ENCODE measurements around the gene PHAF1. TPM values are rescaled to one million over a fixed set of nuclear protein-coding genes. Genes with fewer than 3 reads are reported as not detected.

The PHAF1 gene
- polyA plus RNA-seq, 4 donors = 5.9 to 13.6 (median 8.7) TPM

DNA sequence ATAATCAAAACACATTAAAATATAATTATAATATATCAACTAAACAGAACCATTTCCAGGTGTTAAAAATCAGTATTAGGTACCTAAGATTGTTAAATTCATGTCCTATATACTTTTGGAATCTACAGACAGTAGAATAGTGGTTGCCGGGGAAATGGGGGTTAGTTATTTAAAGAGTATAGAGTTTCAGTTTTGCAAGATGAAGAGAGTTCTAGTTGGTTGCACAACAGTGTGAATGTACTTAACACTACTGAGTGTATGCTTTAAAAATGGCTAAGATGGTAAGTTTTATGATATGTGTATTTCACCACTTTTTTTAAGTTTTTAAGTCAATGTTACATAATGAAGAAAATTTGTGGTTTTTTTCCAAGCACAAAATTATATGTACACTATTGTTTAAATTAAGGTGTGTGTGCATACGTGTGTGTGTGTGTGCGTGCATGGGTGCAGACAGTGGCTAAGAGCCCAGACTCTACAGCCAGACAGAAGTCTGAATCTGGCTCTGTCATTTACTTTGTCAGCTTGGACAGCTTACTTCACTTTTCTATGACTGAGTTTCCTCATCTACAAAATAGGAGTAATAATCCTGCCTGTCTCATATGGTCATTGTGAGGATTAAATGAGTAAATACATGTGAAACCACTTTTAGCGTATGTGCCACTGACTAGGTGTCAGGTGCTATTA lies 25.3 kb upstream of the PHAF1 start:
- H3K9me3 ChIP-seq (ENCODE audit: control insufficient read depth in 2 of 2, insufficient read depth in 1 of 2, low read depth in 1 of 2, low read length in 1 of 2) = no peaks in the 10 kb centered on the region
- H3K4me1 ChIP-seq (ENCODE audit: control insufficient read depth in 3 of 3, insufficient read depth in 2 of 3, low read depth in 1 of 3, low read length in 2 of 3) = no peaks in the 10 kb centered on the region
- whole genome bisulfite sequencing, 3 donors = 91 to 94% (median 94%) methylated on average over 4 of the region's 4 CpGs
- H3K36me3 ChIP-seq (ENCODE audit: control insufficient read depth in 3 of 3, insufficient read depth in 2 of 3, low read depth in 1 of 3, low read length in 3 of 3) = peaks cover 0 to 16% (median 0%) of the 10 kb centered on the region in 3 donors
- no peak overlapping the region for H3K4me3 ChIP-seq (ENCODE audit: low read depth in 1 of 3, low read length in 3 of 3)
- no peaks in the 10 kb centered on the region for H3K27me3 ChIP-seq (ENCODE audit: control insufficient read depth in 3 of 3, insufficient read depth in 3 of 3, low read length in 3 of 3)
- no peak for FAIRE-seq
- DNase-seq = no peak
- no peak overlapping the region for H3K27ac ChIP-seq (ENCODE audit: low read depth in 1 of 3, low read length in 2 of 3)

DNA sequence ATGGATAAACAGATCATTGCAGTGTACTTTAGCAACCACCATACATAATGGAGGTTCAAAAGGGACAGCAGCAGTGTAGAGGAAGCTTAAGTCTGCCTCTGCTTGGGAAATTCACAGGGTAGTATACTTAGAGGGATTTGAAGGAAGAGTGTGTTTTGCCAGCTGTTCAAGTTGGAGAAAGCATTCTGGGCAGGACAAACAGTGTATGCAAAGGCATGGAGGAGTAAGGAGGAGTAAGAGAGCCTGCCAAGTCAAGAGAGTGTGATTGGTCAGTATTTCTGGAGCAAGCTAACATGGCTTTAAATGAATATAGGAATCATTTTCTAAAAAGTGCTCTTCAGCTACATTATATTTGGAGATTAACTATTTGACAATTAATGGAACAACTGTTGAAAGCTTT lies 22.9 kb upstream of the PHAF1 start:
- Histone ChIP-seq H3K4me3 (ENCODE audit: low read depth in 1 of 3, low read length in 3 of 3) (no peak overlapping the region), H3K9me3 (ENCODE audit: control insufficient read depth in 2 of 2, insufficient read depth in 1 of 2, low read depth in 1 of 2, low read length in 1 of 2) (no peaks in the 10 kb centered on the region), H3K27ac (ENCODE audit: low read depth in 1 of 3, low read length in 2 of 3) (no peak overlapping the region), H3K36me3 (ENCODE audit: control insufficient read depth in 3 of 3, insufficient read depth in 2 of 3, low read depth in 1 of 3, low read length in 3 of 3) (peaks cover 0 to 17% (median 0%) of the 10 kb centered on the region in 3 donors), H3K4me1 (ENCODE audit: control insufficient read depth in 3 of 3, insufficient read depth in 2 of 3, low read depth in 1 of 3, low read length in 2 of 3) (no peaks in the 10 kb centered on the region), H3K27me3 (ENCODE audit: control insufficient read depth in 3 of 3, insufficient read depth in 3 of 3, low read length in 3 of 3) (no peaks in the 10 kb centered on the region)
- no peak for DNase-seq
- FAIRE-seq = no peak

DNA sequence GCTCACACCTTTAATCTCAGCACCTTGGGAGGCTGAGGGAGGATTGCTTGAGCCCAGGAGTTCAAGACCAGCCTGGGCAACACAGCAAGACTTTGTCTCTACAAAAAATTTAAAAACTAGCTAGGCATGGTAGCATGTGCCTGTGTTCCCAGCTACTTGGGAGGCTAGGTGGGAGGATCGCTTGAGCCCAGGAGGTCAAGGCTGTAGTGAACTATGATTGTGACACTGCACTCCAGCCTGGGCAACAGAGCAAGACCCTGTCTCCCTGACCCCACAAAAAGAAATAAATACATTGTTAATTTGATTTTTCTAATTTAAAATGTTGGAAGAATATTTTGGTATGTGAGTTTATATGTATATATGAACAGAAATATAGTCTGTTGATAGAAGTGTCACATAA lies 22.4 kb upstream of the PHAF1 start:
- Histone ChIP-seq H3K27me3 (ENCODE audit: control insufficient read depth in 3 of 3, insufficient read depth in 3 of 3, low read length in 3 of 3) (no peaks in the 10 kb centered on the region), H3K4me3 (ENCODE audit: low read depth in 1 of 3, low read length in 3 of 3) (no peak overlapping the region), H3K4me1 (ENCODE audit: control insufficient read depth in 3 of 3, insufficient read depth in 2 of 3, low read depth in 1 of 3, low read length in 2 of 3) (no peaks in the 10 kb centered on the region), H3K9me3 (ENCODE audit: control insufficient read depth in 2 of 2, insufficient read depth in 1 of 2, low read depth in 1 of 2, low read length in 1 of 2) (no peaks in the 10 kb centered on the region), H3K27ac (ENCODE audit: low read depth in 1 of 3, low read length in 2 of 3) (no peak overlapping the region), H3K36me3 (ENCODE audit: control insufficient read depth in 3 of 3, insufficient read depth in 2 of 3, low read depth in 1 of 3, low read length in 3 of 3) (peaks cover 0 to 17% (median 0%) of the 10 kb centered on the region in 3 donors)
- 95 to 97% (median 96%) methylated on average over 1 of the region's 1 CpG for WGBS, 3 donors
- FAIRE-seq = no peak
- no peak for DNase-seq

DNA sequence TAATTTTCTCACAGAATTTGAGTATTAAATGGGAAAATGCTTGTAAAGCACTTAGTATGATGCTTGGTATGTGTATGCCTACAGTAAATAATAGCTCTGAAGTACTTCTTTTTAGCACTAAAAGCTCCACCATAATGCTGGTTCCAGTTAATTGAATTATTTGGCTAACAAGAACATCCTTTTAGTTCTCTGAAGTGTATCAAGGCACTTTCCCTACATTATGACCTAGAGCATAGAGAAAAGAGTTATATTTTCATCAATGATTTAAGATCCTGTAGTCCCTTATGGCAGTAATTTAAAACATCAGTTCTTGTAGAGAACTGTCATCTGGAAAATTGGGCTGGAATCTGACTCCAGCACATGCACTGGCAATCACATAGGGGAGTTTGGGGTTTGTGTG lies 21.9 kb upstream of the PHAF1 start:
- no peak for FAIRE-seq
- no peaks in the 10 kb centered on the region for H3K27me3 ChIP-seq (ENCODE audit: control insufficient read depth in 3 of 3, insufficient read depth in 3 of 3, low read length in 3 of 3)
- H3K4me1 ChIP-seq (ENCODE audit: control insufficient read depth in 3 of 3, insufficient read depth in 2 of 3, low read depth in 1 of 3, low read length in 2 of 3) = no peaks in the 10 kb centered on the region
- no peaks in the 10 kb centered on the region for H3K9me3 ChIP-seq (ENCODE audit: control insufficient read depth in 2 of 2, insufficient read depth in 1 of 2, low read depth in 1 of 2, low read length in 1 of 2)
- H3K36me3 ChIP-seq (ENCODE audit: control insufficient read depth in 3 of 3, insufficient read depth in 2 of 3, low read depth in 1 of 3, low read length in 3 of 3) = peaks cover 0 to 19% (median 0%) of the 10 kb centered on the region in 3 donors
- no peak overlapping the region for H3K4me3 ChIP-seq (ENCODE audit: low read depth in 1 of 3, low read length in 3 of 3)
- DNase-seq = no peak
- H3K27ac ChIP-seq (ENCODE audit: low read depth in 1 of 3, low read length in 2 of 3) = no peak overlapping the region

DNA sequence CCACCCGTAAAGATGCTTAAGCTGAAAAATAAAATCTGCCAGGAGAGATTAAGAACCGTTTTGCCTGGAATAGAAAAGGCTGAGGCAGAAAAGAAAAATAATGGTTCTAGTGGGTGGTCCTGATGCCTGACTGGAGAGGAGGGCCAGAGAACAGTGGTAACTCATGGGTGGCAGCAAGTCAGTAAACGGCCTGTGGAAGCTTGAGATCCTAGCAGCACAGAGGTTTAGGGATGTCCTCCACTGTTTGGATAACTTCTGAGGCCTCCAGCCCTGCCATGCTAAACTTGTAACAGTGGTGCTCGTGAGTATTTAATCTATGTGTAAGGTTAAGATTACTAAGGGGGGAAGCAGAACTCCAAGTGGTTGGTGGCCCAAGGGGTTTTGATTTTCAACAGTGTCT lies 21.2 kb upstream of the PHAF1 start:
- Histone ChIP-seq H3K27me3 (ENCODE audit: control insufficient read depth in 3 of 3, insufficient read depth in 3 of 3, low read length in 3 of 3) (no peaks in the 10 kb centered on the region), H3K9me3 (ENCODE audit: control insufficient read depth in 2 of 2, insufficient read depth in 1 of 2, low read depth in 1 of 2, low read length in 1 of 2) (no peaks in the 10 kb centered on the region), H3K27ac (ENCODE audit: low read depth in 1 of 3, low read length in 2 of 3) (no peak overlapping the region), H3K36me3 (ENCODE audit: control insufficient read depth in 3 of 3, insufficient read depth in 2 of 3, low read depth in 1 of 3, low read length in 3 of 3) (peaks cover 0 to 22% (median 0%) of the 10 kb centered on the region in 3 donors), H3K4me3 (ENCODE audit: low read depth in 1 of 3, low read length in 3 of 3) (no peak overlapping the region), H3K4me1 (ENCODE audit: control insufficient read depth in 3 of 3, insufficient read depth in 2 of 3, low read depth in 1 of 3, low read length in 2 of 3) (no peaks in the 10 kb centered on the region)
- no peak for DNase-seq
- 80 to 88% (median 81%) methylated on average over 4 of the region's 4 CpGs for WGBS, 3 donors
- no peak for FAIRE-seq

DNA sequence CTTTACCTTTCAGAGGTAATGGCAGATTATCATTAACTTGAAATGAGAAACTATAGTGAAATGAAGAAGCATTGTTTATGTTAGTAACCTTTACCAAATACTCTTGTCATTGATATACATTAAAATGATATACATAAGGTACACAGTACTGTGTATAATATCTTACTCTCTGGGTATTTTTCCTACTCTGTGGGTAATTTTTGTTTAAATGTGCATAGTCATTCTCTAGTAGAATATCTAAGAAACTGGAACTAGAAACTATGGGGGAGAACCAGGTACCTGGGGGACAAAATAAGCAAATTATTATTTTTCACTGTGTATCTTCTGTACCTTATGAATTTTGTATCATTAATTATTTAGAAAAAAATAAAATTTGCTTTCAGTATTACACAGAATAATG lies 20.6 kb upstream of the PHAF1 start:
- DNase-seq (no peak), FAIRE-seq (no peak)
- H3K36me3 ChIP-seq (ENCODE audit: control insufficient read depth in 3 of 3, insufficient read depth in 2 of 3, low read depth in 1 of 3, low read length in 3 of 3) = peaks cover 0 to 18% (median 0%) of the 10 kb centered on the region in 3 donors
- H3K4me3 ChIP-seq (ENCODE audit: low read depth in 1 of 3, low read length in 3 of 3) = no peak overlapping the region
- no peak overlapping the region for H3K27ac ChIP-seq (ENCODE audit: low read depth in 1 of 3, low read length in 2 of 3)
- no peaks in the 10 kb centered on the region for H3K4me1 ChIP-seq (ENCODE audit: control insufficient read depth in 3 of 3, insufficient read depth in 2 of 3, low read depth in 1 of 3, low read length in 2 of 3)
- no peaks in the 10 kb centered on the region for H3K27me3 ChIP-seq (ENCODE audit: control insufficient read depth in 3 of 3, insufficient read depth in 3 of 3, low read length in 3 of 3)
- H3K9me3 ChIP-seq (ENCODE audit: control insufficient read depth in 2 of 2, insufficient read depth in 1 of 2, low read depth in 1 of 2, low read length in 1 of 2) = no peaks in the 10 kb centered on the region

DNA sequence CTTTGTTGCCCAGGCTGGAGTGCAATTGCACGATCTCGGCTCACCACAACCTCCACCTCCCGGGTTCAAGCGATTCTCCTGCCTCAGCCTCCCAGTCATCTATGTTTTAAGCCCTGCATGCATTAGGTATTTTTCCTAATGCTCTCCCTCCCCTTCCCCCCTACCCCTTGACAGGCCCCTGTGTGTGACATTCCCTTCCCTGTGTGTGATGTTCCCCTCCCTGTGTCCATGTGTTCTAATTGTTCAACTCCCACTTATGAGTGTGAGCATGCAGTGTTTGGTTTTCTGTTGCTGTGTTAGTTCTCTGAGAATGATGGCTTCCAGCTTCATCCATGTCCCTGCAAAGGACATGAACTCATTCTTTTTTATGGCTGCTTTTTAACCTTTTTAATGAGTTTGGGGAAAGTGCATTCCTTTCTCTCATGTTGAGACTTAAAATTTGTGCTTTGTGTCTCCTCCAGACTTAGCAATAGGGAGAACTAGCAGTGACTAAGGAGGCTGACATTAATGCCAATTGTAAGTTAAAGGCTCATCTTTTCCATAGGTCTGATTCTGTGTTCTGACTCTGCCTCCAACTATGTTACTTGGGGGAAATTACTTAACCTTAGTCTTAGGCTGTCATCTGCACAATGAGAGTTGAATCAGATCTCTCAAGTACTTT lies 17.7 kb upstream of the PHAF1 start:
- H3K36me3 ChIP-seq (ENCODE audit: control insufficient read depth in 3 of 3, insufficient read depth in 2 of 3, low read depth in 1 of 3, low read length in 3 of 3) = peaks cover 0 to 29% (median 0%) of the 10 kb centered on the region in 3 donors
- WGBS, 3 donors = 90 to 96% (median 94%) methylated on average over 4 of the region's 4 CpGs
- H3K27me3 ChIP-seq (ENCODE audit: control insufficient read depth in 3 of 3, insufficient read depth in 3 of 3, low read length in 3 of 3) = no peaks in the 10 kb centered on the region
- FAIRE-seq (no peak), DNase-seq (no peak)
- no peaks in the 10 kb centered on the region for H3K4me1 ChIP-seq (ENCODE audit: control insufficient read depth in 3 of 3, insufficient read depth in 2 of 3, low read depth in 1 of 3, low read length in 2 of 3)
- H3K27ac ChIP-seq (ENCODE audit: low read depth in 1 of 3, low read length in 2 of 3) = no peak overlapping the region
- no peaks in the 10 kb centered on the region for H3K9me3 ChIP-seq (ENCODE audit: control insufficient read depth in 2 of 2, insufficient read depth in 1 of 2, low read depth in 1 of 2, low read length in 1 of 2)
- H3K4me3 ChIP-seq (ENCODE audit: low read depth in 1 of 3, low read length in 3 of 3) = no peak overlapping the region

DNA sequence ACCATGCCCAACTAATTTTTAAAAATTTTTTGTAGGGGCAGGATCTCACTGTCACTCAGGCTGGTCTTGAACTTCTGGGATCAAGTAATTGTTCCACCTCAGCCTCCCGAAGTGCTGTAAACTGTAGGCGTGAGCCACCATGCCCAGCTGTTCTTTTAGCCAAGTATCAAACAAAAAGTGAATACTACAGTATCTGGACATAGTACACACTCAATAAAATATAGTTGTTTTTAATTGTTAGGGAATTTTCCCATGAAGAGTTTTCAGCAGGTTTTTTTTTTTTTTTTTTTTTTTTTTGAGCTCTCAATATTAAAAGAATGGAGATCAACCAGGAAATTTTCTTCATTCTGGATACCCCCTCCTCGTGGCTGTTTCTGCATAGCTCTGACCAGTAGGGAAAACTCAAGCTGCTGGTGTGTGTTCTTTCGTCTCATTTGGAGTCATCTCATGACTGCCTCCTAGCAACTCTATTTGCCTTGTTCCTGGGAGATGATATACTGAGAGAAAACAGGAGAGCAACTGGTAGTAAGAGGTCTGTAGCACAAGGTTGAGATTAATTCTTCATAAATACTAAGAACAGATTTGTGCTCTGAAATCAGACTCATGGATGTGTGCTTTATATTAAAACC lies 16.5 kb upstream of the PHAF1 start:
- peaks cover 0 to 31% (median 0%) of the 10 kb centered on the region in 3 donors for H3K36me3 ChIP-seq (ENCODE audit: control insufficient read depth in 3 of 3, insufficient read depth in 2 of 3, low read depth in 1 of 3, low read length in 3 of 3)
- no peaks in the 10 kb centered on the region for H3K9me3 ChIP-seq (ENCODE audit: control insufficient read depth in 2 of 2, insufficient read depth in 1 of 2, low read depth in 1 of 2, low read length in 1 of 2)
- DNase-seq (no peak), FAIRE-seq (no peak)
- H3K27ac ChIP-seq (ENCODE audit: low read depth in 1 of 3, low read length in 2 of 3) = no peak overlapping the region
- no peaks in the 10 kb centered on the region for H3K27me3 ChIP-seq (ENCODE audit: control insufficient read depth in 3 of 3, insufficient read depth in 3 of 3, low read length in 3 of 3)
- no peak overlapping the region for H3K4me3 ChIP-seq (ENCODE audit: low read depth in 1 of 3, low read length in 3 of 3)
- WGBS, 3 donors = 77 to 91% (median 90%) methylated on average over 4 of the region's 4 CpGs
- no peaks in the 10 kb centered on the region for H3K4me1 ChIP-seq (ENCODE audit: control insufficient read depth in 3 of 3, insufficient read depth in 2 of 3, low read depth in 1 of 3, low read length in 2 of 3)

Data from small intestine (tissue), 7 donors.